Left ventricle myocardium inferior (tissue), 1 donor: ENCODE results near the gene TOX2. TPM values are rescaled to one million over a fixed set of nuclear protein-coding genes. Genes with fewer than 3 reads are reported as not detected.

Source experiments
- DNase-seq: peaks from one replicate; pipeline ENCODE4 v3.0.0-alpha.2; 2020
- H3K27ac ChIP-seq: fragments of 200-600 bp; replicated peaks from 2 replicates; pipeline ENCODE4 v1.8.0; 2021
- H3K27me3 ChIP-seq: fragments of 200-600 bp; 2 replicates; pipeline ENCODE4 v1.8.0; 2021; ENCODE audit warnings: low read depth
- H3K36me3 ChIP-seq: fragments of 200-600 bp; 2 replicates; pipeline ENCODE4 v1.8.0; 2021
- H3K4me1 ChIP-seq: fragments of 200-600 bp; 2 replicates; pipeline ENCODE4 v1.8.0; 2021
- H3K4me3 ChIP-seq: fragments of 200-600 bp; 2 replicates; pipeline ENCODE4 v1.8.0; 2021; ENCODE audit warnings: mild to moderate bottlenecking, moderate library complexity
- H3K9me3 ChIP-seq: fragments of 200-600 bp; replicated peaks from 2 replicates; pipeline ENCODE4 v1.8.0; 2021
- CTCF ChIP-seq: fragments of 200-600 bp; IDR thresholded peaks from 2 replicates; pipeline ENCODE4 v1.8.0; 2021; ENCODE audit warnings: antibody characterized with exemption, mild to moderate bottlenecking, borderline replicate concordance
- intact Hi-C: fragments of 100-400 bp; cut with micrococcal nuclease; formaldehyde crosslinking; loops from one replicate; pipeline ENCODE4 v1.11.0; 2022
- total RNA-seq: library from RNA; stranded (reverse); fragmentation: NEBNext Ultra II Directional; extraction: Animal tissue kit (Norgen Biotek cat#: 25700); gene quantifications from one replicate; pipeline ENCODE4 v1.2.1, GENCODE V29; 2021
- donor health status: DM: no; HTN: yes; CAD: no; lungs with severe emphysema.

The TOX2 gene
- total RNA-seq, 1 donor from 2014 or later: 0.30 TPM

GRCh38 chr20:43901296-43901695 is 13.4 kb upstream of the TOX2 start:
- intact Hi-C loops: no loop called here
- no peaks in the 10 kb centered on the region for H3K36me3 ChIP-seq
- H3K9me3 ChIP-seq: peaks cover 11% of the 10 kb centered on the region
- peaks cover 39% of the 10 kb centered on the region for H3K27me3 ChIP-seq
- H3K4me3 ChIP-seq: no peak overlapping the region
- H3K27ac ChIP-seq: no peak overlapping the region
- peaks cover 10% of the 10 kb centered on the region for H3K4me1 ChIP-seq
- TF ChIP-seq CTCF: no peak
- DNase-seq: no peak

- H3K4me1 ChIP-seq: peaks cover 9% of the 10 kb centered on the region
- TF ChIP-seq CTCF: no peak
- no peaks in the 10 kb centered on the region for H3K36me3 ChIP-seq
- no peak overlapping the region for H3K4me3 ChIP-seq
- DNase-seq: no peak
- H3K9me3 ChIP-seq: peaks cover 31% of the 10 kb centered on the region
- intact Hi-C loops: no loop called here
- H3K27me3 ChIP-seq: peaks cover 12% of the 10 kb centered on the region
- H3K27ac ChIP-seq: no peak overlapping the region
Measured at GRCh38 chr20:43903953-43904826, 10.5 kb upstream of the TOX2 start.

GRCh38 chr20:43904827-43905177 is 9.8 kb upstream of the TOX2 start:
- Histone ChIP-seq H3K27ac (no peak overlapping the region), H3K4me1 (peaks cover 3% of the 10 kb centered on the region), H3K9me3 (peaks cover 31% of the 10 kb centered on the region), H3K27me3 (peaks cover 6% of the 10 kb centered on the region), H3K36me3 (no peaks in the 10 kb centered on the region), H3K4me3 (no peak overlapping the region)
- TF ChIP-seq CTCF: no peak
- no peak for DNase-seq
- intact Hi-C loops: no loop called here

GRCh38 chr20:43906505-43907034 is 8.1 kb upstream of the TOX2 start:
- H3K27me3 ChIP-seq: peaks cover 2% of the 10 kb centered on the region
- peaks cover 35% of the 10 kb centered on the region for H3K9me3 ChIP-seq
- H3K4me3 ChIP-seq: no peak overlapping the region
- no peaks in the 10 kb centered on the region for H3K36me3 ChIP-seq
- intact Hi-C loops: no loop called here
- no peaks in the 10 kb centered on the region for H3K4me1 ChIP-seq
- TF ChIP-seq CTCF: no peak
- H3K27ac ChIP-seq: no peak overlapping the region
- DNase-seq: no peak

GRCh38 chr20:43909211-43909610 is 5.4 kb upstream of the TOX2 start:
- no peak for DNase-seq
- no peak overlapping the region for H3K4me3 ChIP-seq
- peaks cover 58% of the 10 kb centered on the region for H3K9me3 ChIP-seq

More at GRCh38 chr20:43909211-43909610, 5.4 kb upstream of the TOX2 start:
- no peaks in the 10 kb centered on the region for H3K36me3 ChIP-seq
- intact Hi-C loops: no loop called here
- H3K27ac ChIP-seq: no peak overlapping the region
- H3K4me1 ChIP-seq: peaks cover under 1% of the 10 kb centered on the region
- TF ChIP-seq CTCF: no peak
- peaks cover 12% of the 10 kb centered on the region for H3K27me3 ChIP-seq
